ENCODE results near the gene C19orf53. TPM values are rescaled to one million over a fixed set of nuclear protein-coding genes. Genes with fewer than 3 reads are reported as not detected.

The C19orf53 gene
- total and polyA plus RNA-seq, 2 donors (not counting 1 experiment from before 2014, with no cell fraction given) = 58.8 to 146 TPM

- no peak for DNase-seq (ENCODE audit: low read depth in 2 of 2)
- no peaks in the 10 kb centered on the region for H3K27me3 ChIP-seq (ENCODE audit: control insufficient read depth, insufficient read depth, low read length)
- H3K27ac ChIP-seq (ENCODE audit: insufficient read depth, low read length) = no peak overlapping the region
- no peak overlapping the region for H3K9ac ChIP-seq (ENCODE audit: insufficient read depth, low read length)
- no peak overlapping the region for H2AFZ ChIP-seq (ENCODE audit: low read length)
- H3K4me3 ChIP-seq (replicated peaks in 1 of 4; ENCODE audit: control extremely low read depth in 1 of 4, insufficient read depth in 1 of 4, low read depth in 3 of 4, low read length in 4 of 4) = no peak overlapping the region
- peaks cover 4% of the 10 kb centered on the region for H3K4me1 ChIP-seq (ENCODE audit: control insufficient read depth, extremely low read depth, insufficient read depth, low read length)
- TF ChIP-seq CTCF (conservative IDR thresholded peaks at IDR 0.05 in 1 of 2, IDR thresholded peaks at IDR 0.05 in 1 of 2; ENCODE audit: low read depth in 1 of 2, low read length in 2 of 2) = no peak
- TF ChIP-seq EZH2 (IDR thresholded peaks at IDR 0.05; ENCODE audit: low read length, missing control alignments) = no peak
- no peaks in the 10 kb centered on the region for H3K9me3 ChIP-seq (ENCODE audit: control insufficient read depth, insufficient read depth, low read depth, low read length)
- H4K20me1 ChIP-seq (ENCODE audit: control insufficient read depth, extremely low read depth, insufficient read depth, low read length) = no peaks in the 10 kb centered on the region
- H3K36me3 ChIP-seq (ENCODE audit: control insufficient read depth, insufficient read depth, low read length) = peaks cover 23% of the 10 kb centered on the region
- no peak overlapping the region for H3K4me2 ChIP-seq (ENCODE audit: extremely low read depth, insufficient read depth, low read length)
- H3K79me2 ChIP-seq (ENCODE audit: control insufficient read depth, insufficient read depth, low read length) = peaks cover 7% of the 10 kb centered on the region
These were observed 12.8 kb upstream of the C19orf53 start for GRCh38 chr19:13761423-13761822.

GRCh38 chr19:13762635-13763235 is 11.5 kb upstream of the C19orf53 start:
- Histone ChIP-seq H3K4me2 (ENCODE audit: extremely low read depth, insufficient read depth, low read length) (no peak overlapping the region), H3K9ac (ENCODE audit: insufficient read depth, low read length) (no peak overlapping the region), H3K79me2 (ENCODE audit: control insufficient read depth, insufficient read depth, low read length) (peaks cover 7% of the 10 kb centered on the region), H2AFZ (ENCODE audit: low read length) (no peak overlapping the region), H3K36me3 (ENCODE audit: control insufficient read depth, insufficient read depth, low read length) (peaks cover 19% of the 10 kb centered on the region), H3K9me3 (ENCODE audit: control insufficient read depth, insufficient read depth, low read depth, low read length) (no peaks in the 10 kb centered on the region), H3K4me3 (replicated peaks in 1 of 4; ENCODE audit: control extremely low read depth in 1 of 4, insufficient read depth in 1 of 4, low read depth in 3 of 4, low read length in 4 of 4) (no peak overlapping the region), H3K27ac (ENCODE audit: insufficient read depth, low read length) (no peak overlapping the region), H4K20me1 (ENCODE audit: control insufficient read depth, extremely low read depth, insufficient read depth, low read length) (no peaks in the 10 kb centered on the region), H3K4me1 (ENCODE audit: control insufficient read depth, extremely low read depth, insufficient read depth, low read length) (peaks cover 4% of the 10 kb centered on the region), H3K27me3 (ENCODE audit: control insufficient read depth, insufficient read depth, low read length) (no peaks in the 10 kb centered on the region)
- TF ChIP-seq CTCF (conservative IDR thresholded peaks at IDR 0.05 in 1 of 2, IDR thresholded peaks at IDR 0.05 in 1 of 2; ENCODE audit: low read depth in 1 of 2, low read length in 2 of 2) = no peak
- no peak for TF ChIP-seq EZH2 (IDR thresholded peaks at IDR 0.05; ENCODE audit: low read length, missing control alignments)
- no peak for DNase-seq (ENCODE audit: low read depth in 2 of 2)

GRCh38 chr19:13763265-13763664 is 11.0 kb upstream of the C19orf53 start:
- peaks cover 15% of the 10 kb centered on the region for H3K36me3 ChIP-seq (ENCODE audit: control insufficient read depth, insufficient read depth, low read length)

More at GRCh38 chr19:13763265-13763664, 11.0 kb upstream of the C19orf53 start:
- no peak overlapping the region for H3K9ac ChIP-seq (ENCODE audit: insufficient read depth, low read length)
- TF ChIP-seq EZH2 (IDR thresholded peaks at IDR 0.05; ENCODE audit: low read length, missing control alignments) (no peak), CTCF (conservative IDR thresholded peaks at IDR 0.05 in 1 of 2, IDR thresholded peaks at IDR 0.05 in 1 of 2; ENCODE audit: low read depth in 1 of 2, low read length in 2 of 2) (no peak)
- H3K9me3 ChIP-seq (ENCODE audit: control insufficient read depth, insufficient read depth, low read depth, low read length) = no peaks in the 10 kb centered on the region
- no peaks in the 10 kb centered on the region for H3K27me3 ChIP-seq (ENCODE audit: control insufficient read depth, insufficient read depth, low read length)
- H3K4me1 ChIP-seq (ENCODE audit: control insufficient read depth, extremely low read depth, insufficient read depth, low read length) = peaks cover 4% of the 10 kb centered on the region
- H3K4me3 ChIP-seq (replicated peaks in 1 of 4; ENCODE audit: control extremely low read depth in 1 of 4, insufficient read depth in 1 of 4, low read depth in 3 of 4, low read length in 4 of 4) = no peak overlapping the region
- H3K4me2 ChIP-seq (ENCODE audit: extremely low read depth, insufficient read depth, low read length) = no peak overlapping the region
- H4K20me1 ChIP-seq (ENCODE audit: control insufficient read depth, extremely low read depth, insufficient read depth, low read length) = no peaks in the 10 kb centered on the region
- DNase-seq (ENCODE audit: low read depth in 2 of 2) = no peak
- H2AFZ ChIP-seq (ENCODE audit: low read length) = no peak overlapping the region
- peaks cover 7% of the 10 kb centered on the region for H3K79me2 ChIP-seq (ENCODE audit: control insufficient read depth, insufficient read depth, low read length)
- no peak overlapping the region for H3K27ac ChIP-seq (ENCODE audit: insufficient read depth, low read length)

Data from fibroblast of lung (primary cell).